CD14-positive monocyte (primary cell): ENCODE measurements around the gene LTA4H. TPM values are rescaled to one million over a fixed set of nuclear protein-coding genes. Genes with fewer than 3 reads are reported as not detected.

ENCODE experiments used
- DNase-seq, 3 donors: peaks; one replicate each; pipeline ENCODE4 v3.0.0-alpha.2; 2011 to 2022
- H2AFZ ChIP-seq: 2 replicates; pipeline ENCODE4 v1.6.0; 2012; ENCODE audit warnings: mild to moderate bottlenecking, low read depth, low read length, inconsistent platforms; ENCODE audit not compliant: insufficient read depth, poor library complexity, severe bottlenecking
- H3K27ac ChIP-seq, 2 donors: 1 replicate in 1 of 2; 2 replicates in 1 of 2; pipeline ENCODE4 v1.5.1; 2012 to 2013; ENCODE audit warnings: low read length in 2 of 2, control low read depth in 1 of 2, inconsistent platforms in 1 of 2, low read depth in 1 of 2, mild to moderate bottlenecking in 1 of 2
- H3K27me3 ChIP-seq, 2 donors: one replicate each; pipeline versions ENCODE4 v1.6.0 to v1.6.1; 2011 to 2013; ENCODE audit warnings: low read length in 2 of 2; ENCODE audit not compliant: control insufficient read depth in 2 of 2, insufficient read depth in 2 of 2
- H3K36me3 ChIP-seq, 2 donors: replicated peaks in 1 of 2; 1 replicate in 1 of 2; 2 replicates in 1 of 2; pipeline versions ENCODE4 v1.5.1 to v1.6.1; 2012 to 2013; ENCODE audit warnings: low read length in 2 of 2, control low read depth in 1 of 2, inconsistent platforms in 1 of 2, mild to moderate bottlenecking in 1 of 2; ENCODE audit not compliant: insufficient read depth in 2 of 2, control insufficient read depth in 1 of 2
- H3K4me1 ChIP-seq, 2 donors: 1 replicate in 1 of 2; 2 replicates in 1 of 2; pipeline versions ENCODE4 v1.5.1 to v1.6.1; 2012 to 2013; ENCODE audit warnings: low read length in 2 of 2, control low read depth in 1 of 2, inconsistent platforms in 1 of 2, mild to moderate bottlenecking in 1 of 2, moderate library complexity in 1 of 2; ENCODE audit not compliant: insufficient read depth in 2 of 2, control insufficient read depth in 1 of 2
- H3K4me2 ChIP-seq: replicated peaks from 2 replicates; pipeline ENCODE3; 2012; ENCODE audit warnings: low read length, moderate library complexity, mild to moderate bottlenecking; ENCODE audit not compliant: poor library complexity, severe bottlenecking; ENCODE audit errors: extremely low read depth
- H3K4me3 ChIP-seq, 3 experiments: fragments of 200-600 bp in 1 of 3; sonication (generic) in 1 of 3; replicated peaks in 1 of 3; 1 replicate in 2 of 3; 2 replicates in 1 of 3; pipeline ENCODE4 v1.5.1; 2011 to 2013; ENCODE audit warnings: low read length in 3 of 3, mild to moderate bottlenecking in 3 of 3, control low read depth in 2 of 3, low read depth in 2 of 3, inconsistent platforms in 1 of 3, moderate library complexity in 1 of 3
- H3K79me2 ChIP-seq: 2 replicates; pipeline ENCODE4 v1.6.0; 2012; ENCODE audit warnings: mild to moderate bottlenecking, control low read depth, inconsistent platforms, low read length, moderate library complexity; ENCODE audit not compliant: insufficient read depth
- H3K9ac ChIP-seq: 2 replicates; pipeline ENCODE4 v1.6.0; 2017; ENCODE audit warnings: low read length, mild to moderate bottlenecking; ENCODE audit not compliant: insufficient read depth, poor library complexity, severe bottlenecking
- H3K9me3 ChIP-seq, 2 donors: replicated peaks in 1 of 2; 1 replicate in 1 of 2; 2 replicates in 1 of 2; pipeline versions ENCODE4 v1.5.1 to v1.6.1; 2012 to 2013; ENCODE audit warnings: low read length in 2 of 2, control low read depth in 1 of 2; ENCODE audit not compliant: control insufficient read depth in 1 of 2, insufficient read depth in 1 of 2
- H4K20me1 ChIP-seq: 2 replicates; pipeline ENCODE4 v1.6.0; 2012; ENCODE audit warnings: mild to moderate bottlenecking, low read length, control low read depth, moderate library complexity; ENCODE audit not compliant: insufficient read depth
- H3K27ac Mint-ChIP-seq, 7 donors: one replicate each; pipeline ENCODE4 v1.8.0; 2020; ENCODE audit warnings: mild to moderate bottlenecking in 7 of 7, mixed read lengths in 7 of 7, moderate library complexity in 6 of 7, inconsistent platforms in 2 of 7
- H3K27me3 Mint-ChIP-seq, 3 donors: one replicate each; pipeline ENCODE4 v1.8.0; 2021 to 2022; ENCODE audit warnings: low read depth in 3 of 3, mild to moderate bottlenecking in 3 of 3, mixed read lengths in 3 of 3, moderate library complexity in 3 of 3, inconsistent platforms in 1 of 3
- H3K36me3 Mint-ChIP-seq, 2 donors: one replicate each; pipeline ENCODE4 v1.8.0; 2020; ENCODE audit warnings: mixed read lengths in 2 of 2, inconsistent platforms in 1 of 2, mild to moderate bottlenecking in 1 of 2
- H3K4me1 Mint-ChIP-seq: one replicate; pipeline ENCODE4 v1.8.0; 2020; ENCODE audit warnings: mild to moderate bottlenecking, mixed read lengths
- H3K4me3 Mint-ChIP-seq, 2 donors: one replicate each; pipeline ENCODE4 v1.8.0; 2020; ENCODE audit warnings: mild to moderate bottlenecking in 2 of 2, mixed read lengths in 2 of 2, moderate library complexity in 1 of 2
- H3K9me3 Mint-ChIP-seq, 7 donors: one replicate each; pipeline ENCODE4 v1.8.0; 2020 to 2022; ENCODE audit warnings: mixed read lengths in 7 of 7, mild to moderate bottlenecking in 6 of 7, moderate library complexity in 6 of 7, inconsistent platforms in 2 of 7
- CTCF ChIP-seq: fragments of 200-600 bp; IDR thresholded peaks from one replicate; pipeline ENCODE4 v1.8.0; 2022; ENCODE audit warnings: antibody characterized with exemption, mild to moderate bottlenecking
- WGBS: methylation state at CpG from one replicate; pipeline ENCODE4 v1.1.5; 2013; ENCODE audit warnings: missing lambda C conversion rate; ENCODE audit not compliant: insufficient coverage; 5-methylcytosine and 5-hydroxymethylcytosine counted together
- intact Hi-C, 2 donors: fragments of 100-400 bp; cut with micrococcal nuclease; formaldehyde crosslinking; loops; one replicate each; pipeline versions ENCODE4 v1.15.0 to v1.15.1; 2023
- polyA plus RNA-seq, 3 donors: library from polyadenylated mRNA; depleted of rRNA in 1 of 3; unstranded in 2 of 3; stranded (reverse) in 1 of 3; fragments of 300-500 nt in 2 of 3; fragments of >200 nt in 1 of 3; fragmentation: Illumina TruSeq in 2 of 3; gene quantifications; 1 replicate in 2 of 3; 2 replicates in 1 of 3; pipeline ENCODE4 v1.2.3, GENCODE V29; 2012 to 2021

The LTA4H gene
- polyA plus RNA-seq, 3 donors: 278 to 963 (median 647) TPM

- Mint-ChIP-seq H3K27me3 (no peaks in the 10 kb centered on the region), H3K36me3 (peaks cover 76 to 90% of the 10 kb centered on the region in 2 donors), H3K4me3 (no peak overlapping the region), H3K27ac (peak overlapping the region in 3 of 7 donors; percentile 21 to 70 (median 36)), H3K4me1 (peaks cover 10% of the 10 kb centered on the region), H3K9me3 (no peaks in the 10 kb centered on the region)
- WGBS: 99% methylated on average over 6 of the region's 11 CpGs
- Histone ChIP-seq H3K4me3 (no peak overlapping the region), H3K9me3 (no peaks in the 10 kb centered on the region), H2AFZ (no peak overlapping the region), H4K20me1 (no peaks in the 10 kb centered on the region), H3K27ac (no peak overlapping the region), H3K4me2 (no peak overlapping the region), H3K79me2 (peaks cover 5% of the 10 kb centered on the region), H3K9ac (no peak overlapping the region), H3K36me3 (peaks cover 75 to 99% of the 10 kb centered on the region in 2 donors), H3K4me1 (no peaks in the 10 kb centered on the region), H3K27me3 (no peaks in the 10 kb centered on the region)
- intact Hi-C loops: no loop called here
- TF ChIP-seq CTCF: no peak
- DNase-seq: no peak
These were observed 46.7 kb downstream of the LTA4H start for GRCh38 chr12:95988506-95989275.

- no peaks in the 10 kb centered on the region for H3K27me3 Mint-ChIP-seq
- Histone ChIP-seq H3K9me3 (no peaks in the 10 kb centered on the region), H3K9ac (no peak overlapping the region), H3K36me3 (peaks cover 75 to 99% of the 10 kb centered on the region in 2 donors), H4K20me1 (no peaks in the 10 kb centered on the region), H3K4me1 (no peaks in the 10 kb centered on the region), H3K79me2 (no peaks in the 10 kb centered on the region), H3K4me2 (no peak overlapping the region), H3K27me3 (no peaks in the 10 kb centered on the region), H3K27ac (no peak overlapping the region), H3K4me3 (no peak overlapping the region), H2AFZ (no peak overlapping the region)
- peaks cover 7% of the 10 kb centered on the region for H3K4me1 Mint-ChIP-seq
- no peaks in the 10 kb centered on the region for H3K9me3 Mint-ChIP-seq
- TF ChIP-seq CTCF: no peak
- peak overlapping the region in 3 of 7 donors; percentile 3 to 42 (median 5) for H3K27ac Mint-ChIP-seq
- no peak for DNase-seq
- H3K4me3 Mint-ChIP-seq: no peak overlapping the region
- WGBS: 100% methylated on average over 5 of the region's 14 CpGs
- intact Hi-C loops: no loop called here
- peaks cover 68 to 90% of the 10 kb centered on the region in 2 donors for H3K36me3 Mint-ChIP-seq
These were observed 48.5 kb downstream of the LTA4H start for GRCh38 chr12:95986635-95987570.
